Subcutaneous adipose tissue (tissue), 4 donors: ENCODE measurements around the gene FBXO40. TPM values are rescaled to one million over a fixed set of nuclear protein-coding genes. Genes with fewer than 3 reads are reported as not detected.

ENCODE experiments used
- CTCF ChIP-seq: fragments of 450-650 bp; IDR thresholded peaks from one replicate; pipeline ENCODE4 v1.5.1; 2016; ENCODE audit warnings: low read depth, mild to moderate bottlenecking, control low read depth, antibody characterized with exemption, moderate library complexity
- total RNA-seq, 4 donors: library from RNA; depleted of rRNA; stranded (reverse); fragments of >200 nt; gene quantifications; one replicate each; pipeline ENCODE4 v1.1.0, GENCODE V29; 2016

FBXO40 gene
- total RNA-seq, 4 donors from 2014 or later, result 0.16 to 0.19 TPM; not detected in 2

- no peak for TF ChIP-seq CTCF
Observed at GRCh38 chr3:121595765-121596406, 2.7 kb downstream of the FBXO40 start.

- no peak for TF ChIP-seq CTCF
Observed at GRCh38 chr3:121598564-121598963, 5.4 kb downstream of the FBXO40 start.

GRCh38 chr3:121601212-121601812, 8.1 kb downstream of the FBXO40 start:
- no peak for TF ChIP-seq CTCF

DNA sequence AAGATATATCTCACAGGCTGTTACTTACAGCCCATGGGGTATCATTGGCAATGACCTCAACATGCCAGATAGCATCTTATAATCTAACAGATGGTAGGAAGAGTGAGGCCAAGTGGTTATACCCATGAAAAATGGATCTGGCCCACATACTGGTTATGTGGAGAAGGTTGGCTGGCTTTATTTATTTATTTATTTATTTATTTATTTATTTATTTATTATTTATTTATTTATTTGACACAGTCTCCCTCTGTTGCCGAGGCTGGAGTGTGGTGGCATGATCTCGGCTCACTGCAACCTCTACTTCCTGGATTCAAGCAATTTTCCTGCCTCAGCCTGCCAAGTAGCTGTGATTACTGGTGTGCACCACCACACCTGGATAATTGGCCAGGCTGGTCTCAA, 11.6 kb downstream of the FBXO40 start:
- no peak for TF ChIP-seq CTCF

DNA sequence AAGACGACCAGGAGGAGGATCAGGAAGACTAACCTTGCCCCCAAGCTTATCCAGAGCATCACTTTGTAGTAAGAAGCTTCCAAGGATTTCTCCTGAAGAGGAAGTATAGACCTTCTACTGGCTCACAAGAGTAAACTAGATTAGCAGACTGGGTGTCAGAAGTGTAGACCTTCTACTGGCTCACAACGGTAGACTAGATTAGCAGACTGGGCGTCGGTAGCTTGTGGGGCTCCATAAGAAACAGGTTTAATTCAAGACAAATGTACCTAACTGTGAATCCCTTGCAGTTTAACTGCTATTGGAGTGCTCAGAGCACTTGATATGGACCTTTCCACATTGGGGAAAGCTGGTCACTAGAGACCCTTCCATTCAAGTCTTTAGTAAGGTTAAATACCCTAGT, 12.9 kb downstream of the FBXO40 start:
- TF ChIP-seq CTCF, result no peak

DNA sequence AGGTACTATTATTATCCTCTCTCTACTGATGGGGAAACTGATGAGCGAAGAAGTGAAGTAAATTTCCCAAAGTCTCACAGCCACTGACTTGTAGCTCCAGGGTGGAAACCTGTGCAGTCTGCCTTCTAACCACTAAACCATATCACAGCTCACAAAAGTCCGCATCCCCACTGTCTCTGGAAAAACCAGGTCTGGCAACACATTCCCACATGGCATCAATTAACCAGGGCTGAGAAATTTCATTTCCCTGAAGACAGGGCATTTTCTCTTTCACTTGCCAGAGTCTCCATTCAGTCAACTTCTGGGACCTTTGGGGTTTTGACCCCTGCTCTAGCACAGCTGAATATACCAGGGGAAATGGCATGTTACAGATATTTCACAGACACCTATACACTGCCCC, 26.5 kb downstream of the FBXO40 start:
- no peak for TF ChIP-seq CTCF

GRCh38 chr3:121621491-121621890, 28.3 kb downstream of the FBXO40 start:
- no peak for TF ChIP-seq CTCF
